ENCODE measurements around the gene SYF2.

SYF2 gene

DNA sequence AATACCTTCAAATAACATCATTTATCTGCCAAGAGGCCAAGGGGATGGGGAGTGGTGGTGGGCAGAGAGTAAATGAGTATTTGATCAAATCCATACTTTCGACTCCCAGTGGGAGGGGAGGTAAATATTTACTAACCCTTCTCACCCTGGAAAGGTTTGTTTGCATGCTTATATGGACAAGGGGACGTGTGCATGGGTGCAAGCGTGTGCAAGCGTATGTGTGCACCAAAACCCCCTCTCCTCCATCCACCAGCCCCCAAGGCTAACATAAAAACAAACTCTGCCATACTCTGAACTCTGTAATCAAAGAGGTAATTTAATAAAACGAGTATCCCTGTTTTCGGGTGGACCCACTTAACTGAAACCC lies 58.0 kb downstream of the SYF2 start:
- Mint-ChIP-seq H3K4me3 (no peak overlapping the region), H3K27me3 (no peaks in the 10 kb centered on the region), H3K27ac (no peak overlapping the region), H3K36me3 (no peaks in the 10 kb centered on the region), H3K4me1 (no peaks in the 10 kb centered on the region), H3K9me3 (peaks cover 7% of the 10 kb centered on the region)
- DNase-seq (ENCODE audit: low spot score in 2 of 2), result no peak
- ATAC-seq (ENCODE audit: low read depth), result no peak

DNA sequence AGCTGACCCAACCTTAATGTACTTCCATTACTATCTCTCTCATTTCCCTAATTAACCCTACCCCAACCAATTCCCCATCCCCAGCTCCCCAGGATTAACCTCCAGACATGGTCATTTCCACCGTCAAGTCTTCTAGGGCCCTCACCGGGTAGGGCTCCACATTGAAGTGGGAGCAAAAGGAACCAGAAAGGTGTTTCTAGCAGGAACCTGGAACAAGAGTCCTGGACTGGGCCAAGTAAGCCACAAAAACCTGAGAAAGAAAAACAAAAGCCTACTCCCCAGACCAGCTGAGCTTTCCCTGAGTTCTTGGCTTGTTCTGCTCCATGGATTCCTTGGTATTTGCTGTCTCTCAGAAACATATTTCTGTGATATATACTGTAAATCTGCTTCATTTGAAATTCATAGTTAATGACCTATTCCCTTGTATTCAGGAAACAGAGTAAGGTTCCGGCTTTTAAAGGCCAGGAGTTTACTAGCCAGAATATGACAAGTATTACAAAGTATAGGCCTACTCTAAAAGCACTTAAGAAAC lies 58.4 kb downstream of the SYF2 start:
- H3K4me1 Mint-ChIP-seq, result no peaks in the 10 kb centered on the region
- DNase-seq (ENCODE audit: low spot score in 2 of 2) (no peak), ATAC-seq (ENCODE audit: low read depth) (no peak)
- no peaks in the 10 kb centered on the region for H3K36me3 Mint-ChIP-seq
- H3K4me3 Mint-ChIP-seq, result no peak overlapping the region
- H3K9me3 Mint-ChIP-seq, result peaks cover 7% of the 10 kb centered on the region
- H3K27ac Mint-ChIP-seq, result no peak overlapping the region
- no peaks in the 10 kb centered on the region for H3K27me3 Mint-ChIP-seq

All from memory B cell (primary cell).